NCI-H2196 (cell line): Measurements from ENCODE around the gene PINK1.
"Not testable (repeated sequence)": the region's sequence is repeated elsewhere in the genome, so short reads cannot be mapped to it uniquely, and the experiment has no call there.

Source experiments
- DNase-seq: peaks from one replicate; lab custom pipeline; 2025; ENCODE audit not compliant: unreplicated experiment; lab: John Stamatoyannopoulos, UW

The PINK1 gene

DNA sequence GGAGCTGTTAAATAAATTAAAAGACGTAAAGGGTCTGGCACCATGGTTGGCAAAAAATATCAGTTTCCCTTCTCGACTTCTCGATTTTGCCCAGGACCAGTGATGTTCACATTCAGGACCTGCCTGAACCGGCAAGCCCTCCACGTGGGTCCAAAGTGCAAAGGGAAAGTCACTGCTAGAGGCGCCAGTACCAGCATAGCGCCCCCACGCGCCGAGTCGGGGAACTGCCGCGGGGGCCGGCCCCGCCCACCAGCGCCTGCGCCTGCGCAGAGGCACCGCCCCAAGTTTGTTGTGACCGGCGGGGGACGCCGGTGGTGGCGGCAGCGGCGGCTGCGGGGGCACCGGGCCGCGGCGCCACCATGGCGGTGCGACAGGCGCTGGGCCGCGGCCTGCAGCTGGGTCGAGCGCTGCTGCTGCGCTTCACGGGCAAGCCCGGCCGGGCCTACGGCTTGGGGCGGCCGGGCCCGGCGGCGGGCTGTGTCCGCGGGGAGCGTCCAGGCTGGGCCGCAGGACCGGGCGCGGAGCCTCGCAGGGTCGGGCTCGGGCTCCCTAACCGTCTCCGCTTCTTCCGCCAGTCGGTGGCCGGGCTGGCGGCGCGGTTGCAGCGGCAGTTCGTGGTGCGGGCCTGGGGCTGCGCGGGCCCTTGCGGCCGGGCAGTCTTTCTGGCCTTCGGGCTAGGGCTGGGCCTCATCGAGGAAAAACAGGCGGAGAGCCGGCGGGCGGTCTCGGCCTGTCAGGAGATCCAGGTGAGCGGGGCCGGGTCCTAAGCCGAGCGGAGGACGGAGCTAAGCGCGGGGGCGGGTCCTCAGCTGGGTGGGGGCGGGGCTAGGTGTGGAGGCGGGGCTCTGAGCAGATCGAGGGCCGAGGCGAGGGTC is at the start of gene PINK1:
PINK1 (plus strand) TSS at position 269 of the 875 bp plus-strand sequence; CDS start at position 360, 91 bp downstream.
- peak; percentile 76 for DNase-seq

DNA sequence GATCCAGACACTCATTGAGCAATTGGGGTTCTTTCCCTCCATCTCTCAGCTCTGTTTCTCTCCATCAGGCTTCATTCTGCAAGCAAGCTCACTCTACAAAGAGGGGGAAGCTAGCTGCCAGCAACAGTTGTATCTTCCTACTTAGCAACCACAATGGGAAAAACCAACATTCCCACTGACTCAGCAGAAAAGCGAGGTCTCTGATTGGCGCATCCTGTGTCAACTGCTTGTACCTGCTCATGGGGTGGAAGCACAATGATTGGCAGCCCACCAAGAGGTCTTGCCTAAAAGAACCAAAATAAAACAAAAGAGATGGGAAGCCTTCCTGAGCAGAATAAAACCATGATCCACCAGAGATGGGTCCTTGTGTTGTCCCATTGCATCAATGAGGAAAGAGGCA is 48.4 kb upstream of the PINK1 start:
- no peak for DNase-seq

DNA sequence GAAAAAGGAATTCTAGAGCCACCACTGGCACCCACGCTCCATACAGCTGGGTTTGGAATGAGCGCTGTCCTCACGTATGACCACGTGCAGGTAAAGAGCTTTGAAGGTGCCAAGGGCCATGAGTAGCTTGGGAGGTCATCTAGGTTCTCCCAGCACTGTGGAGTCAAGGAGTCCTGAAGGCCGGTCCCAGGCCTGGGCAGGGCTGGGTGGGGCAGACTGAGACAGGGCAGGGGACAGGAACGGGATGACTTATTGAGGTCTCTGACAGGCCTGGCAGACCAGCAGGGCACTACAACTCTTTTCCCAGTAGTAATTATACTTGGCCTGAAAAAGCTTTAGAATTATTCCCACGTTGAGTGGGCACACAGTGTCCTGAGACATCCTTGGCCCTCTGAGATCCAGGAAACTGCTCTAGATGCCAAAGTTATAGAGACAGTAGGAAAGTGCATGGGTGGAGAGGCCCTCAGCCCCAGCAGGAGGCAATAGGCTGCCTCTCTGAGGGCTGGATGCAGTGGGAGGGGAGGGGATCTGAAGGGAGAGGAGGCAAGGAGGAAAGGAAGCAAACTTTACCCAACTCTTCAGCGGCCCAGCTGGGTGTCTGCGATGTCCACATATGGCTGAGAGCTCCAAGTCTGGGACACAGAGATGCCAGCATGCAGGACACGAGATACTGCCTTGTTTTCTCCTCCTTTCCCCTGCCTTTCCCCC is 46.2 kb upstream of the PINK1 start:
- no peak for DNase-seq

DNA sequence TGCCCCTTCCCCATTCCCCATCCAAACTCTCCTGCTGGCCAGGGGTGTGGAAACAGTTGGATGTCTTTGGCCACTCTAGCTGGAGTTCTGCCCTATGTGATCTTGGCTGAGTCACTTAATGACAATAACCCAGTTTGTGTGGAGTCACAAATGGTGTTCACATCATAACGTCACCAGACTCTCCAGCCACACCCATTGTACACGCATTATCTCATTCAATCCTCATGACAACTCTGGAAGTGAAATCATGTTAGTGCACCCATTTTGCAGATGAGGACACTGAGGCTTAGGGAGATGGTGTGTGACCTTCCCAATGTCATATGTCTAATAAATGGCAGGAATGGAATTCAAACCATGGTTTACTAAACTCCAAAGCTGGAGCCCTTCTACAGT is 45.6 kb upstream of the PINK1 start:
- no peak for DNase-seq

DNA sequence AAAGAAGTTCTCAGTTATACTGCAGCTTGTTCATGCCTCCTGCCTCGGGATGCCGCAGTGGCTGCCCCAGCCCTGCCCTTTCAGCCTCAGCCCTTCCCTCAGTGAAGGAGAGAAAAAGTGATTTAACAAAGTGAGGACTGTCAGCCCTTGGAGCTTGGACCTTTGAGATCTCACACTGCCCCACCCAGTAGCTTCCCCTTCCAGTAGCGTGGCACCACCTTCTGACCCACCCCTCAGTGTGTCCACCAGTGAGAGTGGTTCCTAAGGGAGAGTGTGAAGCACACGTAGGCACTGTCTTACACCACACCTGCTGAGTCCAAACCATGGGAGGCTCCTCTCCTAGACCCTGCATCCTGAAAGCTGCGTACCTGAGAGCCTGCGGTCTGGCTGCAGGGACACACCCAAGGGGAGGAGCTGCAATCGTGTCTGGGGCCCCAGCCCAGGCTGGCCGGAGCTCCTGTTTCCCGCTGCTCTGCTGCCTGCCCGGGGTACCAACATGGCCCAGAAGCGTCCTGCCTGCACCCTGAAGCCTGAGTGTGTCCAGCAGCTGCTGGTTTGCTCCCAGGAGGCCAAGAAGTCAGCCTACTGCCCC is 44.5 kb upstream of the PINK1 start, which contains the start of gene CDA:
CDA (plus strand) TSS at position 464 of the 592 bp plus-strand sequence; CDS start at position 497, 33 bp downstream.
- no peak for DNase-seq

DNA sequence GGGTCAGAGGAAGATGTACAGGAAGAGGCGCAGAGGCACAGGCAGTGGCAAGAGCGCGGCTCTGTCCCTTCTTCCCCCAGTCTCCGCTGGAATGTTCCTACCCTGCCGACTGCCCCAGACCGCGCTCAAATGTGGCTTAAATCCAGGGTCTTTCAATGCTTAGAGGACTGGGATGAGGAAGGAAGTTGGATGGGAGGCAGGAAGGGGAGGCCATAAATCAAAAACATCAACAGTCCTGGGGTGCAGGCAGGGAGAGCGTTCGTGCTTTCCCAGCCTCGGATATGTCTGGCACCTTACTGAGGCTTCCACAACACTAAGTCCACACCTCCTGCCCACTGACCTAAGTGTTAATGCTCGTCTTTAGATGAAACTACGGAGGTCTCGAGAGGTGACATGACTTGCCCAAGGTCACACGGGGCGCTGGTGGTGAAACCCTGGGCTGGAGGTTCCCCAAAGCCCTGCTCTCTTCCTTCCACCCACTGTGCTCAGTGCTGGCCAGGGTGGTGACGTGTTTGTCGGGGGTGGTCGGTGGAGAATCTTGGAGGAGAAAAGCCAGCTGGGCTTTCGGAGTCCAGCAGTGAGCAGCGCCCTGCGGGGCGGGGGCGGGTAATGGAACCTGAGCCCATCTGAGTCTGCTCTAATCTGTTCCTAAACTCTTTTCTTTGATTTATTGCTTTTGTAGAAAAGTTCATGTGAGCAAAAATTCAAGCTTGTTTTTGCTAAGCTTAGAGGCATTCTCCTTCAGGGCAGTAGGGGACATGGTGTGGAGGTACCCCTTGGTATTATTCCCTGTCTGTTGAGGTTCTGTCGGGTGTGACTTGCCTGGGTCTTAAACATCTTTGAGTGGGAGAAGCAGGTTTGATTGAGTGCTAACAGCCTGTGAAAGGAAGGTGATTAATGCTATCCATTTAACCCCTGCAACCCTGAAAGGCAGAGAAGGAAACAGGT is 43.7 kb upstream of the PINK1 start:
- no peak for DNase-seq

DNA sequence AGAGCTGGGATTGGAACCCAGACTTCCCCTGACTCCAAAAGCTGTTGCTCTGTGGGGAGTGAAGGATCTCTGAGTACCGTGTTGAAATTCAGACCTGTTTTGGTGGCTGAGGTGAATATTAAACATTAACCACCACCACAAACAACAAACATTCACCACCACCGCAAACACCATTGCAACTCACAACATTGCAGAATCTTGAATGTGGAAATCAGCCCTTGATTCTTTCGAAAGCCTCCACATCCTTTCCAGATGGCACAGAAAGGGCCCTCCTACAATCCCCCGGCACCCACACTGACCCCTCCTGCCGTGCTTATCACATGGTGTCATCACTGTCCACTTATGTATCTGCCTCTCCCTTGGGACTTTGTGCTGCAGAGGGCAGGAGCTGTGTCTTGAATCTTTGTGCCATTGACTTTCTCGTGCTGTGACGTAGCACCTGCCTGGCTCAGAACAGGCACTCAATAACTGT is 42.9 kb upstream of the PINK1 start:
- no peak for DNase-seq

DNA sequence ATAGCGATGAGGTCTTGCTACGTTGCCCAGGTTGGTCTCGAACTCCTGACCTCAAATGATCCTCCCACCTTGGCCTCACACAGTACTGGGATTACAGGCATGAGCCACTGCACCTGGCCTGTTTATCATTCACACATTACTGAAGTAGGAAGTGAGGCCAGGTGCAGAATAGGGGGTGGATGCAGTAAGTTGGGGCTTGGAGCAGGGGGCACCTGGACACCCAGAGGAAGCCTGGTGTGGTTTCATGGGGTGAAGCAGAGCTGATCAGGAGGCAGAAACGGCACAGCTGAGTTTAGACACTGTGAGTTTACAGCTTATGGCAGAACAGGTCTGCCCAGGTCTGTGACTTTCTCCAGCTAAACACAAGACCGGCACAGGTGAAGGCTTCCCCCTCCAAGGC is 39.5 kb upstream of the PINK1 start:
- no peak for DNase-seq

DNA sequence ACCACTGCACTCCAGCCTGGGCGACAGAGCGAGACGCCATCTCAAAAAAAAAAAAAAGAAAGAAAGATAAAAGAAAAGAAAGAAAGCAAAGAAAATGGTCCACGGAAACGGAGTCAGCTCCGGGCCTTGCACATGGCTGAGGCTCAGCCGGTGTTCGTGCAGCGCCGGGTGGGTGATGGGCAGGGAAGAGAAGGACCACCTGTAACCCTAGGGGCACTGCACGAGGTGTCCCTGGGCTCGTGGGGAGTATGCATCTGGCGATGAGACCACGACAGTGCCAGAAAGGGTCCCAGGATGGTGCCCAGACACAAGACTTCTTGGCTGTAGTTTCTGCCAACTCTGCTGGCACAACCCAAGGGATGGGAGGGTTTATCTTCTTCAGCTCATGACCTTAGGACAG is 38.5 kb upstream of the PINK1 start:
- DNase-seq = no peak

DNA sequence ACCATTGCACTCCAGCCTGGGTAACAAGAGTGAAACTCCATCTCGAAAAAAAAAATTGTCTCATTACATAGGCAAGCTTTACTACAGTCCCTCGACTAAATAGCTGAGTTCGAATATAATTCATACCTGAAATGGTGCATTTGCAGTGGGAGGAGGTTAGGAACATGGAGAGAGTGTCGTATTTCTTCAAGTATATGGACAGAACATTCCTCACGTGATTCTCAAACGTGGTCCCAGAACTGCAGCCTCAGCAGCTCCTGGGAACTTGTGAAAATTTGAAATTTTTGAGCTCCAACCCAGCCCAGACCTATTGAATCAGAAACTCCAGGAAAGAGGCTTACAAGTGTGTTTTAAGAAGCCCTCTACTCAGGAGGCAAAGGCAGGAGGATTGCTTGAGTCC is 37.2 kb upstream of the PINK1 start:
- DNase-seq = no peak

DNA sequence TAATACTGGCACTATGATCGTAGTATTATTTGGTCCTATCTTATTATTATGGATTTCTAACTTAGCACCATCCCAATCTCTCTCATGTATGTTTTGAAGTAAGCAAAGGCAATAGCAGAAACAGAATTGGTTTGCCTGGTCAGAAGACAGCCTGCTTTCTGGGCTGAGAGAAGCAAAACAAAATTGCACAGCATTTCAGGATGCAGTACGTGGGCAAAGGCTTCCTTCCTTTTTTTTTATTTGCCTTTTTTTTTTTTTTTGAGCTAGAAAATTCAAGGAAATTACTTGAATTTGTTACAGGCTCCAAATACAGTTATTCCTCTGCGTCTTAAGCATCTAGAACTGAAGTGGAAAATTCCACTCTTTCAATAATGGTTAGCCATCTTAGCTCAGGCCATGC is 35.6 kb upstream of the PINK1 start:
- DNase-seq = no peak

DNA sequence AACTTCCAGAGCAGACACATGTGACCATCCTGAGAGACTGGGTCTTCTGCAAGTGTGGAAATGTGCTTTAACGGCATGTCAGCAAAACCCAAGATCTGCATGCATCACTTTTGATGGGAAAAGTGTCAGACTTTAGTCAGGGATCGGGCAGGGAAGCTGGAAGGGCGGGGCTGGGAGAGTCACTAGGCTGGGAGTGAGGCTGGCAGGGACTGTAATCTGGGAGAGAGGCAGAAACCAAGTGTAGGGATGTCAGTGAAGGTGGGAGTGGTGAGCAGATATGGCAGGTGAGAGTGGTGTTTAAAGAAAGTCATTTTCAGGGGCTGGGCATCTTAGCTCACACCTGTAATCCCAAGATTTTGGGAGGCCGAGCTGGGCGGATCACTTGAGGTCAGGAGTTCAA is 33.1 kb upstream of the PINK1 start:
- no peak for DNase-seq

DNA sequence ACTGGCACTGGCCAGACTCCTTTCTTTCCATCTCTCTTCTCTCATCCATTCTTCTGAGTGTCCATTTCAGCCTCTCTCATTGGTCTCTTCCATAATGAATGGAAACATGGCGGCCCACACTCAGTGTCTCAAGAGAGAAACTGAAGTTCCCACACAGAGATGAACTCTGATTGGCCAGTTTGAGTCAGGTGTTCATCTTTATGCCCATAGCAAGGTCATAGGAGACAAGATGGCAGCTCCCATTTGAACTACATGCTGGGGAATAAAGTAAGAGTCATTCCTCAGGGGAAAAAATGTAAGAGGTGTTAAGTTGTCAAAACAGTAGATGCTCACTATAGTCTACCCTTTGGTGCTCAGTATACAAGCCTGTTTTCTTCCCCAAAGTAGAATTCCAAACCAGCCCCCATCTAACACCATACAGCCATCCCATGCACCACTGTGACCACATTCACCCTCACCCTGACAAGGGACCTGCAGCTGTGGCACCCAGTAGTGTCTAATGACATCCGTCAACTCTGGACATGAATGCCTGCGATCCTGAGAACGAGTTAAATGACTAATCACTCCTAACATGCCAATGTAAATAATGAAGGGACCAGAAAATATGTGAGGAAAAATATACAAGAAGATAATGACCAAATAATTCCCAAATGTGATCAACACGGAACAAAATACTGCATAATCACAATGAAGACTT is 32.0 kb upstream of the PINK1 start:
- no peak for DNase-seq

DNA sequence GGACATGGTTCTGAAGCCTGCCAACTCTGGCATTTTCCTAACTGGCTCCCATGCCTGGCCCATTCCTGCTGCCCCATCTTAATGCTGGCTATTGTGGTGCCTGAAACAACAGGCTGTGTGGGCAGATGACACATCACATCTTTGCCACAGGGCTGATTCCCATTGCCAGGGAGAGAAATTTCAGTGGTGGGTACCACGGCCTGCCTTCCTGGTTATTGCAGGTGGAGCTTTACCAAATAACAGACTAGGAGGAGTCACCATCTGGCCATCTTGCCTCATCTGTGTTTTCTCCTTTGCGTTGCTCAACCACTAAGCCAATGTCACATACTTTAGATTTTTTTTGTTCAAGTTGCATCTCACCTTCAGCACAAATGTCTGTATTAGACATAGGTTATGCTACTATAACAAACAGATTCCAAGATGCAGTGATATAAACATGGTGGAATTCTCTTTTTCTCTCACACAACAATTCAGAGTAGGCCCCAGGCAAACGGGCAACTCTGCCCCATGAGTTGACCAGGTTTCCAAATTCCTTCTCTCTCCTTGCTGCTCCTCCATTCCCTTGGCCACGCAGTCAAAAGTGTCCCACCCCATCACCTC is 30.3 kb upstream of the PINK1 start:
- DNase-seq = no peak

DNA sequence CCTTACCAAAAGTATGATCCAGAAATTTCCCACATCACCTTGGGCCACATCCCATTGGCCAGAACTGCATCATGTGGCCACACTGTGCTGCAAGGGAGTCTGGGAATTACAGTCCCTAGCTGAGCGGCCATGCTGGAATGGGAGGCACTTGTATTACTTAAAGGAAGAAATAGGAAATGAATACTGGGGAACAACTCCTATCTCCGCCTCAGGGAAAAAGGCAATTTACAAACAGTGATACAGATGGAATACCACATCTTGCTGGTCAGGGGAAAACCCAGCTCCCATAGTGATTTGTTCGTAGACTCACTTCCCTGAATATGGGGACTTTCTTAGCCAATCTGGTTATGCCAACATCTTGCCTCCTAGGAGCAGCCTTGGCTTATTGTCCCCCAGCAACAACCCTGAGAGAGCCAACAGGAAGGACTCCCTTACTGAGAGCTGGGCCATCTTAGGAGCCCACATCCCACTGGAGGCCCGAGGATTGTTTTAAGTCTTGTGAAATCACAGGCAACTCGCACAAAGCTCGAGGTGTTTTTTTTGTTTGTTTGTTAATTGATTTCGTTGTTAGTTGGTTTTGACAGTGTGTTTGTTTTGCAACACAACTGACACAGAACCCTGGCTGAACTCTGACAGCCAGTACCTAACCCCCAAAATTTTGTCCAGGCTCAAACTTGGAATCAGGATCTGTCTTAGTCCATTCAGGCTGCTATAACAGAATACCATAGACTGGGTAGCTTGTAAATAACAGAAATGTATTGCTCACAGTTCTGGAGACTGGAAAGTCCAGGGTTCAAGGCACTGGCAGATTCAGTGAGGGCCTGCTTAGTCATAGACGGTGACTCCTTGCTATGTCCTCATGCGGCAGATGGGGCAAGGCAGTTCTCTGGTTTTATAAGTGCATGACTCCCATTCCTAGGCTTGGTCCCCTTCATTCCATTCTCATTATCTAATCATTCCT is 29.5 kb upstream of the PINK1 start:
- no peak for DNase-seq

DNA sequence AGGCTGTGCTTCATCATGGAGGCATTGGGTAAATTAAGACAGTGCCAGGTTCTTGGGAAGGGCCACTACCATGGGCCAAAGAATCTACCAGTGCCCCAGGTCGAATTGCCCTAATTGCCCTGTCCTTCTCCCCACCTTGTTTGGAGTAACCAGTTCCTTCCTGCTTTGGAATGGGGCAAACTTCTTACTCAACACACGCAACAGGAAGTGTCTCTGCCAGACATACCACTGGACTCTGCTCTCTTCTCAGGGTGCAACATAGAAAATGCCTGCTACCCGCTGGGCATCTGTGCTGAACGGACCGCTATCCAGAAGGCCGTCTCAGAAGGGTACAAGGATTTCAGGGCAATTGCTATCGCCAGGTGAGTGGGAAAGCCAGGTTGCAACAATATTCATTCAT is 28.6 kb upstream of the PINK1 start:
- DNase-seq = no peak

DNA sequence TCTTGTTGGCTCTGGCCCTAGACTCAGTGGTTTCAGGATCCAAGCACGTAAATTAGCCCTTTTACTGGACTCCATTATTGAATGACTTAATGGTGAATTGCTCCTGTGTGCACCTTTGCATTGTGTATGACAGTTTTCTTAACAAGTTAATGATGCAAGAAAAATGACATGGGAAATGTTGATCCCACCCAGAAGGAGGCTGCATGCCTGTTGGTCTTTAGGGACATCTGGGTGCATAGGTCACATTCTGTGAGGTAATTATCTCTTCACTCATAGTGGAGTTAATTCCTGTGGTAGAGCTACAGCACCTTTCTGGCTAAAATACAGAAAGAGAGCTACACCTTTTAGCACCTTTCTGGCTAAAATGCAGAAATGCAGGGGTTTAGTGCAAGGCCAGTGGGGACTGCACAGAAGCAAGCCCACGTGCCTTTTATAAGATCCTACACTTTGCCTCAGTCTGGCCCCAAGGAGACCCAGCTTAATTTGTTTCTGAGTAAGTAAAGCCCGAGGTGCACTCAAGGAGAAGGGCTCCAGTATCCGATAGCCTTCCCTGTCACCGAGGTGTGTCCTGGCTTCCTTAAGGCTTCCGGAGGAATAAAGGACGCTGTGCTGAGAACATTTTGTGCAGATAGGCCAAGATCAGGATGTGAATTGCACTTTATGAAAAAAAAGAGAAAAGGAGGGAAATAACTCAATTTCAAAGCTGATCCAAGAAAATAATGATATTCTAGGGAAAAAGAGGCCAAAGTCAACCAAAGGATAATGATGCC is 26.3 kb upstream of the PINK1 start:
- DNase-seq = not testable (repeated sequence)

DNA sequence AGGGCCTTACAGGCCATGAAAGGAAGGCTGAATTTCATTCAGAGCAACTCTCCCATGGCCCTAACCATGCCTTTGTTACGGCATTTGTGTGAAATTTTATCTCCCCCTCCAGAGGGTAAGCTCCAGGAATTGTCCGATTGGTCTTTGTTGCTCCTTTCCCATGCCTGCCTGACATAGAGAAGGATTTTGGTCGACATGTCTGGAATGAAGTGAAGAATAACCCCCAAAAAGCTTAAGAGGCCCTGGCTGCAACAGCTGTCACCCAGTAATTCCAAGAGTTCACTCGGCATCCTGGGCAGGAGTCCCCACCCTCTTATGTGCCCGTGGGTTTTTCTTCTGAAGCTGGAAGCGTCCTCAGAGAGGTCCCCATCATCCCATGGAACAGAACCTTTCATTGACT is 23.7 kb upstream of the PINK1 start:
- no peak for DNase-seq
